Upper lobe of right lung (tissue), 1 donor: ENCODE results near the gene ZSCAN1. TPM values are rescaled to one million over a fixed set of nuclear protein-coding genes. Genes with fewer than 3 reads are reported as not detected.

Experiments
- ATAC-seq: fragments of 200-7000 bp; cut with Tn5 transposase; one replicate; pipeline ENCODE4 v1.9.1; 2020; ENCODE audit warnings: mild to moderate bottlenecking, moderate library complexity
- DNase-seq: peaks from one replicate; pipeline ENCODE4 v3.0.0-alpha.2; 2020
- H3K27ac ChIP-seq: fragments of 200-600 bp; one replicate; pipeline ENCODE4 v1.8.0; 2022
- H3K27me3 ChIP-seq: fragments of 200-600 bp; one replicate; pipeline ENCODE4 v1.8.0; 2022; ENCODE audit warnings: mild to moderate bottlenecking
- H3K36me3 ChIP-seq: fragments of 200-600 bp; one replicate; pipeline ENCODE4 v1.8.0; 2022
- H3K4me1 ChIP-seq: fragments of 200-600 bp; one replicate; pipeline ENCODE4 v1.8.0; 2022
- H3K4me3 ChIP-seq: fragments of 200-600 bp; one replicate; pipeline ENCODE4 v1.8.0; 2022; ENCODE audit warnings: mild to moderate bottlenecking
- H3K9me3 ChIP-seq: fragments of 200-600 bp; one replicate; pipeline ENCODE4 v1.8.0; 2022
- intact Hi-C: fragments of 100-400 bp; cut with DNase I; formaldehyde crosslinking; loops from one replicate; pipeline ENCODE4 v1.11.0; 2022
- total RNA-seq: library from RNA; stranded (reverse); fragmentation: NEBNext Ultra II Directional; extraction: Animal tissue kit (Norgen Biotek cat#: 25700); gene quantifications from one replicate; pipeline ENCODE4 v1.2.1, GENCODE V29; 2021
- TF ChIP-seq, protein P1 (sequence below): fragments of 200-600 bp; IDR thresholded peaks from one replicate; pipeline ENCODE4 v1.8.0; 2022; ENCODE audit warnings: antibody characterized with exemption
- donor health status: DM: no; HTN: yes; CAD: no; lungs with severe emphysema.

Gene ZSCAN1
- total RNA-seq, 1 donor from 2014 or later: not detected

GRCh38 chr19:58085348-58085875, 51.6 kb downstream of the ZSCAN1 start:
- TF ChIP-seq, protein P1, sequence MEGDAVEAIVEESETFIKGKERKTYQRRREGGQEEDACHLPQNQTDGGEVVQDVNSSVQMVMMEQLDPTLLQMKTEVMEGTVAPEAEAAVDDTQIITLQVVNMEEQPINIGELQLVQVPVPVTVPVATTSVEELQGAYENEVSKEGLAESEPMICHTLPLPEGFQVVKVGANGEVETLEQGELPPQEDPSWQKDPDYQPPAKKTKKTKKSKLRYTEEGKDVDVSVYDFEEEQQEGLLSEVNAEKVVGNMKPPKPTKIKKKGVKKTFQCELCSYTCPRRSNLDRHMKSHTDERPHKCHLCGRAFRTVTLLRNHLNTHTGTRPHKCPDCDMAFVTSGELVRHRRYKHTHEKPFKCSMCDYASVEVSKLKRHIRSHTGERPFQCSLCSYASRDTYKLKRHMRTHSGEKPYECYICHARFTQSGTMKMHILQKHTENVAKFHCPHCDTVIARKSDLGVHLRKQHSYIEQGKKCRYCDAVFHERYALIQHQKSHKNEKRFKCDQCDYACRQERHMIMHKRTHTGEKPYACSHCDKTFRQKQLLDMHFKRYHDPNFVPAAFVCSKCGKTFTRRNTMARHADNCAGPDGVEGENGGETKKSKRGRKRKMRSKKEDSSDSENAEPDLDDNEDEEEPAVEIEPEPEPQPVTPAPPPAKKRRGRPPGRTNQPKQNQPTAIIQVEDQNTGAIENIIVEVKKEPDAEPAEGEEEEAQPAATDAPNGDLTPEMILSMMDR: no peak
- peak; percentile 5 for ATAC-seq
- Histone ChIP-seq H3K27ac (no peak overlapping the region), H3K9me3 (peaks cover 45% of the 10 kb centered on the region), H3K4me3 (no peak overlapping the region), H3K36me3 (peaks cover 16% of the 10 kb centered on the region), H3K4me1 (no peaks in the 10 kb centered on the region), H3K27me3 (no peaks in the 10 kb centered on the region)
- intact Hi-C loops: no loop called here
- peak; percentile 53 for DNase-seq

- intact Hi-C loops: no loop called here
- ATAC-seq: no peak
These were observed 53.2 kb downstream of the ZSCAN1 start for GRCh38 chr19:58086825-58087710.

GRCh38 chr19:58088521-58089052, 54.8 kb downstream of the ZSCAN1 start:
- peak; percentile 45 for DNase-seq

More at GRCh38 chr19:58086825-58087710, 53.2 kb downstream of the ZSCAN1 start:
- TF ChIP-seq, protein P1: no peak
- H3K4me3 ChIP-seq: no peak overlapping the region
- peak; percentile 54 for DNase-seq
- H3K36me3 ChIP-seq: peaks cover 16% of the 10 kb centered on the region
- no peaks in the 10 kb centered on the region for H3K27me3 ChIP-seq
- H3K4me1 ChIP-seq: no peaks in the 10 kb centered on the region
- peaks cover 34% of the 10 kb centered on the region for H3K9me3 ChIP-seq
- no peak overlapping the region for H3K27ac ChIP-seq

GRCh38 chr19:58089846-58090245, 56.0 kb downstream of the ZSCAN1 start:
- intact Hi-C loops: no loop called here
- no peak for ATAC-seq
- no peaks in the 10 kb centered on the region for H3K4me1 ChIP-seq
- no peak overlapping the region for H3K4me3 ChIP-seq
- H3K27ac ChIP-seq: no peak overlapping the region
- no peaks in the 10 kb centered on the region for H3K27me3 ChIP-seq
- TF ChIP-seq, protein P1: no peak
- H3K9me3 ChIP-seq: peaks cover 13% of the 10 kb centered on the region
- H3K36me3 ChIP-seq: peaks cover 16% of the 10 kb centered on the region
- peak; percentile 41 for DNase-seq

More at GRCh38 chr19:58088521-58089052, 54.8 kb downstream of the ZSCAN1 start:
- intact Hi-C loops: no loop called here
- peaks cover 16% of the 10 kb centered on the region for H3K36me3 ChIP-seq
- peaks cover 20% of the 10 kb centered on the region for H3K9me3 ChIP-seq
- no peaks in the 10 kb centered on the region for H3K4me1 ChIP-seq
- TF ChIP-seq, protein P1: no peak
- H3K27ac ChIP-seq: no peak overlapping the region
- no peak overlapping the region for H3K4me3 ChIP-seq
- no peak for ATAC-seq
- no peaks in the 10 kb centered on the region for H3K27me3 ChIP-seq

GRCh38 chr19:58091251-58091995, 57.6 kb downstream of the ZSCAN1 start:
- TF ChIP-seq, protein P1: no peak
- intact Hi-C loops: no loop called here
- Histone ChIP-seq H3K36me3 (peaks cover 4% of the 10 kb centered on the region), H3K27ac (no peak overlapping the region), H3K27me3 (no peaks in the 10 kb centered on the region), H3K4me1 (no peaks in the 10 kb centered on the region), H3K9me3 (peaks cover 13% of the 10 kb centered on the region), H3K4me3 (no peak overlapping the region)
- DNase-seq (peak; percentile 55), ATAC-seq (no peak)
